Measurements from ENCODE around the gene MGAT4D.
"Not testable (repeated sequence)": the region's sequence is repeated elsewhere in the genome, so short reads cannot be mapped to it uniquely, and the experiment has no call there.

Gene MGAT4D

GRCh38 chr4:140497747-140498636 is at the start of gene MGAT4D:
MGAT4D (minus strand) TSS chr4:140498293; CDS start chr4:140498222, 71 bp downstream.
- in situ Hi-C loops (cut with HindIII; ENCODE audit: low pct_ligation_motif_present, low pct_unique_long_range_greater_than_20kb, low sequenced_read_pairs), result no loop called here
- no peak for DNase-seq

GRCh38 chr4:140533951-140534480 is 35.9 kb upstream of the MGAT4D start:
- in situ Hi-C loops (cut with HindIII; ENCODE audit: low pct_ligation_motif_present, low pct_unique_long_range_greater_than_20kb, low sequenced_read_pairs), result no loop called here
- no peak for DNase-seq

- in situ Hi-C loops (cut with HindIII; ENCODE audit: low pct_ligation_motif_present, low pct_unique_long_range_greater_than_20kb, low sequenced_read_pairs), result no loop called here
- DNase-seq, result no peak
Observed at GRCh38 chr4:140529434-140529833, 31.3 kb upstream of the MGAT4D start.

- in situ Hi-C loops (cut with HindIII; ENCODE audit: low pct_ligation_motif_present, low pct_unique_long_range_greater_than_20kb, low sequenced_read_pairs), result no loop called here
- DNase-seq, result peak; percentile 95
Observed at GRCh38 chr4:140523857-140524742, 26.0 kb upstream of the MGAT4D start, which contains the start of gene ELMOD2. ELMOD2 (plus strand) TSS chr4:140524168; CDS start chr4:140525429, 1,261 bp downstream.

GRCh38 chr4:140523370-140523856 is 25.3 kb upstream of the MGAT4D start:
- DNase-seq, result no peak
- in situ Hi-C loops (cut with HindIII; ENCODE audit: low pct_ligation_motif_present, low pct_unique_long_range_greater_than_20kb, low sequenced_read_pairs), result no loop called here

- no peak for DNase-seq
- in situ Hi-C loops (cut with HindIII; ENCODE audit: low pct_ligation_motif_present, low pct_unique_long_range_greater_than_20kb, low sequenced_read_pairs), result no loop called here
Observed at GRCh38 chr4:140515423-140515822, 17.3 kb upstream of the MGAT4D start.

GRCh38 chr4:140513765-140514164 is 15.7 kb upstream of the MGAT4D start:
- in situ Hi-C loops (cut with HindIII; ENCODE audit: low pct_ligation_motif_present, low pct_unique_long_range_greater_than_20kb, low sequenced_read_pairs); DNase-seq: not testable (repeated sequence)

- in situ Hi-C loops (cut with HindIII; ENCODE audit: low pct_ligation_motif_present, low pct_unique_long_range_greater_than_20kb, low sequenced_read_pairs), result no loop called here
- no peak for DNase-seq
Observed at GRCh38 chr4:140504261-140504660, 6.2 kb upstream of the MGAT4D start.

GRCh38 chr4:140499391-140499790 is 1.3 kb upstream of the MGAT4D start:
- no peak for DNase-seq
- in situ Hi-C loops (cut with HindIII; ENCODE audit: low pct_ligation_motif_present, low pct_unique_long_range_greater_than_20kb, low sequenced_read_pairs), result no loop called here

- no peak for DNase-seq
- in situ Hi-C loops (cut with HindIII; ENCODE audit: low pct_ligation_motif_present, low pct_unique_long_range_greater_than_20kb, low sequenced_read_pairs), result no loop called here
Observed at GRCh38 chr4:140497405-140497746, 717 bp downstream of the MGAT4D start.

- in situ Hi-C loops (cut with HindIII; ENCODE audit: low pct_ligation_motif_present, low pct_unique_long_range_greater_than_20kb, low sequenced_read_pairs), result no loop called here
- DNase-seq, result no peak
Observed at GRCh38 chr4:140485939-140486338, 12.2 kb downstream of the MGAT4D start.

GRCh38 chr4:140483445-140483844 is 14.6 kb downstream of the MGAT4D start:
- in situ Hi-C loops (cut with HindIII; ENCODE audit: low pct_ligation_motif_present, low pct_unique_long_range_greater_than_20kb, low sequenced_read_pairs), result no loop called here
- no peak for DNase-seq

- in situ Hi-C loops (cut with HindIII; ENCODE audit: low pct_ligation_motif_present, low pct_unique_long_range_greater_than_20kb, low sequenced_read_pairs), result no loop called here
Observed at GRCh38 chr4:140472156-140472555, 25.9 kb downstream of the MGAT4D start.

GRCh38 chr4:140469791-140470733 is 28.0 kb downstream of the MGAT4D start:
- no peak for DNase-seq
- in situ Hi-C loops (cut with HindIII; ENCODE audit: low pct_ligation_motif_present, low pct_unique_long_range_greater_than_20kb, low sequenced_read_pairs), result no loop called here

More at GRCh38 chr4:140472156-140472555, 25.9 kb downstream of the MGAT4D start:
- DNase-seq, result no peak

GRCh38 chr4:140466146-140466545 is 31.9 kb downstream of the MGAT4D start:
- DNase-seq, result no peak
- in situ Hi-C loops (cut with HindIII; ENCODE audit: low pct_ligation_motif_present, low pct_unique_long_range_greater_than_20kb, low sequenced_read_pairs), result no loop called here

GRCh38 chr4:140463614-140464013 is 34.5 kb downstream of the MGAT4D start:
- no peak for DNase-seq
- in situ Hi-C loops (cut with HindIII; ENCODE audit: low pct_ligation_motif_present, low pct_unique_long_range_greater_than_20kb, low sequenced_read_pairs), result no loop called here

- in situ Hi-C loops (cut with HindIII; ENCODE audit: low pct_ligation_motif_present, low pct_unique_long_range_greater_than_20kb, low sequenced_read_pairs), result no loop called here
- no peak for DNase-seq
Observed at GRCh38 chr4:140463182-140463581, 34.9 kb downstream of the MGAT4D start.

GRCh38 chr4:140450352-140450751 is 47.7 kb downstream of the MGAT4D start:
- in situ Hi-C loops (cut with HindIII; ENCODE audit: low pct_ligation_motif_present, low pct_unique_long_range_greater_than_20kb, low sequenced_read_pairs), result no loop called here
- DNase-seq, result no peak
